Stomach smooth muscle (tissue), 2 donors: ENCODE data around the gene SMYD2.

Source experiments
- H3K27ac ChIP-seq: one replicate; pipeline ENCODE4 v1.7.0; 2013; ENCODE audit warnings: mild to moderate bottlenecking, low read length, inconsistent platforms
- H3K27me3 ChIP-seq, 2 donors: one replicate each; pipeline ENCODE4 v1.7.0; 2013; ENCODE audit warnings: low read length in 2 of 2; ENCODE audit not compliant: insufficient read depth in 2 of 2, control insufficient read depth in 1 of 2
- H3K36me3 ChIP-seq, 2 donors: one replicate each; pipeline ENCODE4 v1.7.0; 2013; ENCODE audit warnings: low read length in 2 of 2; ENCODE audit not compliant: control insufficient read depth in 2 of 2, insufficient read depth in 2 of 2
- H3K4me1 ChIP-seq: one replicate; pipeline ENCODE4 v1.7.0; 2013; ENCODE audit warnings: low read length; ENCODE audit not compliant: control insufficient read depth, insufficient read depth
- H3K4me3 ChIP-seq, 2 donors: one replicate each; pipeline ENCODE4 v1.7.0; 2013; ENCODE audit warnings: low read length in 2 of 2
- H3K9ac ChIP-seq, 2 donors: one replicate each; pipeline ENCODE4 v1.7.0; 2013; ENCODE audit warnings: low read length in 2 of 2, mild to moderate bottlenecking in 1 of 2
- H3K9me3 ChIP-seq, 2 donors: one replicate each; pipeline ENCODE4 v1.7.0; 2013; ENCODE audit warnings: low read length in 2 of 2; ENCODE audit not compliant: control insufficient read depth in 2 of 2
- donor health status: healthy.
- donor health status: Pancreatic carcinoma.

Gene SMYD2, protein sequence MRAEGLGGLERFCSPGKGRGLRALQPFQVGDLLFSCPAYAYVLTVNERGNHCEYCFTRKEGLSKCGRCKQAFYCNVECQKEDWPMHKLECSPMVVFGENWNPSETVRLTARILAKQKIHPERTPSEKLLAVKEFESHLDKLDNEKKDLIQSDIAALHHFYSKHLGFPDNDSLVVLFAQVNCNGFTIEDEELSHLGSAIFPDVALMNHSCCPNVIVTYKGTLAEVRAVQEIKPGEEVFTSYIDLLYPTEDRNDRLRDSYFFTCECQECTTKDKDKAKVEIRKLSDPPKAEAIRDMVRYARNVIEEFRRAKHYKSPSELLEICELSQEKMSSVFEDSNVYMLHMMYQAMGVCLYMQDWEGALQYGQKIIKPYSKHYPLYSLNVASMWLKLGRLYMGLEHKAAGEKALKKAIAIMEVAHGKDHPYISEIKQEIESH

DNA sequence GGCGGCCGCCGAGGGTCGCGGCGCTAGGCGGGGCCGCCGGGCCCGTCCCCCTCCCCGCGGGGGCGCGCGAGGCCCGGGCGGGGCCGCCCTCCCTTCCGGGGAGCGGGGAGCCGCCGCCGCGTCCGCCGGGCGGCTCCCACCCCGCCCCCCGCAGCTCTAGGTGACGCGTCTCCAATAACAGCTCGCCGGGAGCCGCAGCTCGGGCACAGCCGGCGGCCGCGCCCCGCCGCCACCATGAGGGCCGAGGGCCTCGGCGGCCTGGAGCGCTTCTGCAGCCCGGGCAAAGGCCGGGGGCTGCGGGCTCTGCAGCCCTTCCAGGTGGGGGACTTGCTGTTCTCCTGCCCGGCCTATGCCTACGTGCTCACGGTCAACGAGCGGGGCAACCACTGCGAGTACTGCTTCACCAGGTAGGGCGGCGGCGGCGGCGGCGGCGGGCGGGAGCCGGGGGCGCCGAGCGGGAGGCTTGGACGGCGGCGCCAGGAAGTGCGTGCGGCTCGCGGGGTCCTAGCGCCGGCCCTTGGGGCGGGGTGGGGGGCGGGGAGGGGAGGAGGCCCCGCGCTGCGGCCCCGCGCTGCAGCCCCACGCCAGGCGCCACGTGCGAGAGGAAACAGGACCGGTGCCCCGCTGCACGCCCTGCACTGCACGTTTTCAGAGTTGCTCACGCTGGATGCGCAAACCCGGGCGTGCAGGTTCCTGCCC is at the start of gene SMYD2:
SMYD2 (plus strand) TSS at position 139 of the 699 bp plus-strand sequence; CDS start at position 235, 96 bp downstream.
- Histone ChIP-seq H3K9ac (peak within 1 kb of the TSS; percentile 73 to 81), H3K4me3 (peak within 1 kb of the TSS; percentile 70 to 91), H3K27ac (peak within 1 kb of the TSS; percentile 55), H3K36me3 (no peaks in the 10 kb centered on the region), H3K9me3 (no peaks in the 10 kb centered on the region), H3K27me3 (no peaks in the 10 kb centered on the region), H3K4me1 (peaks cover 15% of the 10 kb centered on the region)

DNA sequence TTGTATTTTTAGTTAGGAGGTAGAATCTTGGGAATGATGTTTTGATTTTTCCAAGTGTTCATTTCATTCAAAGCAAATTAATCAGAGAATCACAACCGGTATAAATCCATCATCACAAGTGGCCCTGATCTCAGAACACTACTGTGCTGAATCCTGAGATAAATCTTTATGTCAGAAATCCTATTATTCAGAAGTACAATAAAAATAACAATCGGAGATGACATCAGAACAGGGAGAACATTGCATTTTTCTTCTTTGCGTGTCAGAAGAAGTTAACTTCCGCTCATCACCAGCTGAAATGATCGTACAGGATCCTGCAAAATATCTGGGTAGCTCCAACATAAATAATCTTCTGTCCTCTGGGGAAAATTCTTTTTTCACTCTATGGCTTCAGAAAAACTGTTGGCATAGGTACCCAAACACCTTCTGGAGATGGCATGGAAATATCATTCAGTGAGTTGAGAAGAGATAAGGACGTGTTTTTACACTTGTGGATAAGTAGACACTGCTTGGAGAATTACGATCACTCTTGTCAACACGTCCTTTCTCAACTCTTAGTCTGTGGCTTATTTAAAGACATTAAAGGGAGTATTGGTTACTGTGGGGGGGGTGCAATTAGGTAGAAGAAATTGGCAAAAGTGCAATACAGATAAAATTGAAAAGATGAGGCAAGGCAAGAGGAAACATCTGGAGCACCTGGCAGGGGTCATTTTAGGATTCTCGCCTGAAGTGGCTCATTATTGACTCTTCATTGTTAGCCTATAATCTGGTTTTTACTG is 46.9 kb upstream of the SMYD2 start:
- Histone ChIP-seq H3K27me3 (no peaks in the 10 kb centered on the region), H3K9me3 (no peaks in the 10 kb centered on the region), H3K36me3 (no peaks in the 10 kb centered on the region), H3K27ac (no peak overlapping the region), H3K4me1 (no peaks in the 10 kb centered on the region), H3K9ac (no peak overlapping the region), H3K4me3 (no peak overlapping the region)

DNA sequence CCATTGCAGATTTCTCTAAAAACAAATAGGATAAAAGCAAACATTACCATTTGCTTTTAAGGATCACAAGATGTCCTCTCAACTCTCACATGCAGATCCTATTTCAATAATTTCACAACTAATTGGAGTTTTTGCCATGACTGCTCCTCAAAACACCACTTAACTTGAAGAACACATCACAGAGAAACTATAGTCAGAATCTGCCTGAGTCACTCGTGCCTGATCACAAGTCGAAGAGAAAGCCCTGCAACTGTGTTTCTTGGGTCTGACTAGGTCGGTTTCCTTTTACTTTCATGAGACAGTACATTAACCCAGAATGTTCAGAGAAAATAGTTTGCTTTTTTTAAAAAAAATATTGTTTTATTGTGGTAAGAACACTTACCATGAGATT is 46.3 kb upstream of the SMYD2 start:
- H3K9ac ChIP-seq = no peak overlapping the region
- H3K4me1 ChIP-seq = no peaks in the 10 kb centered on the region
- H3K9me3 ChIP-seq = no peaks in the 10 kb centered on the region
- no peak overlapping the region for H3K4me3 ChIP-seq
- H3K27ac ChIP-seq = no peak overlapping the region
- H3K27me3 ChIP-seq = no peaks in the 10 kb centered on the region
- H3K36me3 ChIP-seq = no peaks in the 10 kb centered on the region

DNA sequence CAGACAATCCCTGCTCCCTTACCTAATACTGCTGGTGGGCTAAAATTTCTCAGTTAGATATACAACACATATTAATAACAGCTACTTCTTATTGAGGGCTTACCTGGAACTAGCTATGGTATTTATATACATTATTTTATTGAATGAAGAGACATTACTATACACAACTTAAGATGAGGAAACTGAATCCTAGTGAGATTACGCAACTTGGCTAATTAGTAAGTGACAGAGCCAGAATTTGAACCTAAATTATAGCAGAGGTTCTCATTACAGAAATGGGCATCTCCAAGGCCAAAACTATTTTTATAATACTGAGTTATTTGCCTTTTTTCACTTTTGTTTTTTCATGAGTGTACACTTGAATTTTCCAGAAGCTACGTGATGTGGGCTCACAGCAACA is 44.5 kb upstream of the SMYD2 start:
- H3K9me3 ChIP-seq = no peaks in the 10 kb centered on the region

DNA sequence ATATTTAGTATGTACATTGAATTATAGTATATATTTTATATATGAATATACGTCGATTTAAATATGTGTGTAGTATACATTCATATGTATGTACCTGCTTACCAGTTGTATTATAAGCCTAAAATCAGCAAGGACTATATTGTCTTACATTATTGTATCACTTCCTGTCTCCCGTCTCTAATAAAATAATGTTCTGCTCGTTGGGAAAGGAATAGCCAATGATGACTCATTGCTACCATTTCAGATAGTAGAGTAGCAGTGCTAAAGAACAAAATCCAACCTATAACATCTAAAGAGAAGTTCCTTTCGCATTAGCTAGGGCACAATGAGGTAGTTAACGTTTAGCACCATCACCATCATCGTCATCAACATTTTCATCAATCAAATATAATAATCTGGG is 39.9 kb upstream of the SMYD2 start:
- H3K9me3 ChIP-seq = no peaks in the 10 kb centered on the region
- no peak overlapping the region for H3K9ac ChIP-seq
- H3K4me3 ChIP-seq = no peak overlapping the region
- no peak overlapping the region for H3K27ac ChIP-seq
- H3K4me1 ChIP-seq = no peaks in the 10 kb centered on the region
- no peaks in the 10 kb centered on the region for H3K27me3 ChIP-seq
- no peaks in the 10 kb centered on the region for H3K36me3 ChIP-seq

More for the DNA sequence above, 44.5 kb upstream of the SMYD2 start:
- no peaks in the 10 kb centered on the region for H3K27me3 ChIP-seq
- H3K9ac ChIP-seq = no peak overlapping the region
- H3K4me3 ChIP-seq = no peak overlapping the region
- no peak overlapping the region for H3K27ac ChIP-seq
- H3K4me1 ChIP-seq = no peaks in the 10 kb centered on the region
- H3K36me3 ChIP-seq = no peaks in the 10 kb centered on the region

DNA sequence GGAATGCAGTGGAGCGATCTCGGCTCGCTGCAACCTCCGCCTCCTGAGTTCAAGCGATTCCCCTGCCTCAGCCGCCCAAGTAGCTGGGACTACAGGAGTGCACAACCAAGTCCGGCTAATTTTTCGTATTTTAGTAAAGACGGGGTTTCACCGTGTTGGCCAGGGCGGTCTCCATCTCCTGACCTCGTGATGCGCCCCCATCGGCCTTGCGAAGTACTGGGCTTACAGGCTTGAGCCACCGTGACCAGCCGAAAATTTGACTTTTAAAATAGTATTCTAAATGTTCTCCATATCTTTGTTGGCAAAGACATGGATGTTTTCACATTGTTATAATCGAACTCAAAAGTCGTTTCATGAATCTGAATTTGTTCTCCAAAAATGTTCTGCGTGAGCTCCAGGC is 36.7 kb upstream of the SMYD2 start:
- Histone ChIP-seq H3K36me3 (no peaks in the 10 kb centered on the region), H3K9me3 (no peaks in the 10 kb centered on the region), H3K27me3 (no peaks in the 10 kb centered on the region), H3K9ac (no peak overlapping the region), H3K27ac (no peak overlapping the region), H3K4me1 (no peaks in the 10 kb centered on the region), H3K4me3 (no peak overlapping the region)

DNA sequence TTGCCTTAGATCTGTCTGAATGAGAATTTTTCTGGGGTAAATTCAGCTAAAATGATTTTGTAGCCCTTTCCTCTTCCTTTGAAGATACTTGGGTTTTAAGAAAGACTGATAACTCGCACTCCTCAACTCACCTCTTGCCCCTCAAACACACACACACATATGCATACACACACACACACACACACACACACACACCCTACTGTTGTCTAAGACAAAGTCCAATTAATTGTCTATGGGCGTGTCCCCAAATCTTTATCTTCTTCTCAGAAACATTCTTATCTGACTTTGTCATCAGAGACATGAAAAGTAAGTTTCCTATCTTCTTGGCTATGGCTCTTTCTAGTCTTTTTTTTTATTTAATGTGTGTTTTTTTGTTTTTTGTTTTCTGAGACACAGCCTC is 36.1 kb upstream of the SMYD2 start:
- Histone ChIP-seq H3K9ac (no peak overlapping the region), H3K27me3 (no peaks in the 10 kb centered on the region), H3K27ac (no peak overlapping the region), H3K36me3 (no peaks in the 10 kb centered on the region), H3K4me1 (no peaks in the 10 kb centered on the region), H3K9me3 (no peaks in the 10 kb centered on the region), H3K4me3 (no peak overlapping the region)

DNA sequence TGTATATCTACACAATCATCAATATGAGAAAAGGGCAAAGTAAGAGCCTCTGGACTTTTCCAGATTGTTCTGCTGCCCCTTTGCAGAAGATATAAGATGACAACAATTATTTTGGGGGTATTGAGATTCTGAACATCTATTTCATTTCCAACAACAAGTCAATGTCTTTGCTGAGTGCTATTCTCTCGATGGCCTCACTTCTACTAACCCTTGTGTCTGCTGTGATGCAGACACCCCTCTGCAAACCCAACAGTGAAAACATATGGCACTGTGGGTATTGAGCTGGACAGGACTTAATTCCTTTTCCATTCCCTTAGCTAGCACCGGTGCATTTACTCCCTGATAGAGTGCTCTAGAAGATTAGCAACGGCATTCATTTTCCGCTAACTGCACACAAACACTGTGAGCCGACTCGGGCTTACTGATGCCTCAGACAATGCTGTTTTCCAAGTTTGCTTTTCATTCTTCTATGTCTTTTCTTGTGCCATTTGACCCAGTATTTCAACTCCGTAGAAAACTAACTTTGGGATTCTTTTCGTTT is 33.4 kb upstream of the SMYD2 start:
- no peak overlapping the region for H3K27ac ChIP-seq

DNA sequence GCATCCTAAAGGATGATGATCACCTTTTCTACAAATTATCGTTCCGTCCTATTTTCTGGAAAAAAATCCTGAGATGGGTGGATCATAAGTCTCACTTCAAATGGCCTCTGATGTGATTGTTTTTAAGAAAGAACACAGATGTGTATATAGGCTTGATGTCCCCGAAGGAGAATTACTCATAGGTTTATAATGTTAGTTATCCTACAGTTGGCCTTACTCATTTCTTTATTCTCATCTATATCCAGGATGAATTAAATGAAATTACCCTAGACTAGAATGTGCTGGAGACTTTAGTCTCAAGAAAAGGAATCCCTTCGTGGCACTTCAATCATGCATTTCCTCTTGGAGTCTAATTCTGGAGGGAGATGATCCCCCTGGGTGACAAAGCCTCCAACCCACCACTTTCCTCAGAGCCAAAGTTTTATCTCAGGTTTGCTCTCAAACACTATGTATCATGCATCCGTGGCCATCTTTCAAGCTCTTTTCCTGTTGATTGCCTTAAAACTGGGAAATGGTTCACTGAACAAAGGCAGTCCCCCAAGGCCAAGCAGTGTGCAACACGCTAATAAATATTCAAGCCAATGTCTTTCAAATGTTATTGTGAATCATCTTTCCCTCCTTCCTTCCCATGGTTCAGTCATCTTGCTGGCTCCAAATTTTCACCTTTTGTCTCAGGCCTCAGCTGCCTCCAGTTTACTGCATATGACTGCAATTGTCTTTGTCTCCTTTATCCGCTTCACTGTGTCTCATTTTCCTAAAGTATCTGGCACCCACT is 32.5 kb upstream of the SMYD2 start:
- no peaks in the 10 kb centered on the region for H3K9me3 ChIP-seq
- no peaks in the 10 kb centered on the region for H3K27me3 ChIP-seq
- no peak overlapping the region for H3K4me3 ChIP-seq
- H3K27ac ChIP-seq = no peak overlapping the region
- no peaks in the 10 kb centered on the region for H3K4me1 ChIP-seq
- no peaks in the 10 kb centered on the region for H3K36me3 ChIP-seq
- no peak overlapping the region for H3K9ac ChIP-seq

More for the DNA sequence above, 33.4 kb upstream of the SMYD2 start:
- H3K4me3 ChIP-seq = no peak overlapping the region
- H3K27me3 ChIP-seq = no peaks in the 10 kb centered on the region
- no peaks in the 10 kb centered on the region for H3K9me3 ChIP-seq
- no peaks in the 10 kb centered on the region for H3K4me1 ChIP-seq
- no peak overlapping the region for H3K9ac ChIP-seq
- no peaks in the 10 kb centered on the region for H3K36me3 ChIP-seq

DNA sequence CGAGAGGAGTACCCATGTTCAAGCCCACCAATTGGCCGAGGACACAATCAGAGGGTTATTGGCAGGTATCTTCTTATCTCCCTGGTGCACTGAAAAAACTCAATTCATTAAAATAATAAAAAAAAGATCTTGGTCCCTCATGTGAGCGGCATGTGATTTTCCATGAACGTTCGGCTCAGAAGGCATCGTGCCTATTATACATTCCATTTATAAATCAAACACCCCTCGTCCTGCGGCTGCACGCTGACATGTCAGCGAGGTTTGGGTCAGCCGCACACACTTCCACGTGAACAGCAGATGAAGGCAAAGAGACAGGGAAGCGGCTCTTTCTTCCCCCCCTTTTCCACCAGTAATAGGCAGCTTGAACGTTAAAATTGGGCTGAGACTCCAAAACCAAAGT is 31.3 kb upstream of the SMYD2 start:
- no peaks in the 10 kb centered on the region for H3K9me3 ChIP-seq
- H3K27ac ChIP-seq = no peak overlapping the region
- H3K36me3 ChIP-seq = no peaks in the 10 kb centered on the region
- H3K9ac ChIP-seq = no peak overlapping the region
- H3K4me1 ChIP-seq = no peaks in the 10 kb centered on the region
- H3K4me3 ChIP-seq = no peak overlapping the region
- no peaks in the 10 kb centered on the region for H3K27me3 ChIP-seq
